Raji (cell line): ENCODE results near the gene TRPM6.

ENCODE experiments used
- POLR2A ChIP-seq: IDR thresholded peaks from 2 replicates; pipeline ENCODE4 v1.6.1; 2011; ENCODE audit warnings: low read depth, low read length, control low read depth; ENCODE audit not compliant: insufficient read depth

TRPM6 gene

DNA sequence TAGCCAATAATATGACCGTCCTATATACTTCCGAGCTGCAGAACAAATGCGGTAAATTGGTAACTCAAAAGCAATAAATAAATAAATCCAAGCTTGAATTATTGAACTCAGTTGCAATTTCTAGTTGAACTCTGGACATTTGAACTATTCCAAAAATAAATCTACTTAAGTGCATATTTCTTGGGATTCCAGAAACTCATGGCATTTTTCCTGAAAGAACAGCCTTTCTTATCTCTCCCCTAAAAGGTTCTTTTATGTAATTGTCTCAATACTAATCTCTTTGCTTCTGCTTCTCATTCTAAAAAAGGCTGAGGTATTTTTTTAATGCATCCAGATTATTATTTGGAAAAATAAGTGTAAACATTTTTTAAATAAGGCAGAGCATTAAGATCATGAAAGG, 131.7 kb downstream of the TRPM6 start:
- TF ChIP-seq POLR2A = no peak

DNA sequence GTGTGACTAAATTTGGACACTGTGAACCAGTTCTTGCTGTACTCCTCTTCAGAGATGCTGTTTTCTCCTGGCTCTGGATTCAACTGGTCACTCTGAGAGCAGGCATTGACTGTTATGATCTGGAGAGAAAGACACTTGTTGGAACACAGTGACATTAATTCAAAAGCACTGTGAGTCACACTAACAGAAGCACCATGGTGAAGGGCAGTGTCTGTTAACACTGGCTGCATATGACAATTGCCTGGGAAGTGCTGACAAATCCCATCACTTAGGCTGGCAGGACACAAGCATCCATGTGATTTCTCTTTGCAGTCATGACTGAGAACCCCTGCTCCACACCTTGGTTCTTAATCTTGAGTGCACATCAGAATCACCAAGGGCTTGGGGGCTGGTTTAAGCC, 132.4 kb downstream of the TRPM6 start:
- TF ChIP-seq POLR2A = no peak

DNA sequence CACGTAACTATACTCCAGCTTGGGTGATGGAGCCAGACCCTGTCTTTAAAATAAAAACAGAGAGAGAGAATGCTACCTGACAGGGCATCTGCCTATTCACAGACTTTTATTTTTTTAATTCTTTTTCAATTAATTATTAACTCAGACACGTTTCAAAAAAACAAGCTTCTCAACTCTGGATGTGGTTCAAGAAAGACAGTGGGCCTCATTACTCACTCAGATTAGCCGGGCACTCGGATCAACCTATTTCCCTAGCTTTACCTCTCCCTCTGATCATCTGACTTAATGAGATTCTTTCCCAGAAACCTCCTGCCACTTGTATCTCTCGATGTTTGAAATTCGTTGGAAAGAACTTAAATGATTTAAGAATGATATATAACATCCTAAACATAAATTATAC, 134.1 kb downstream of the TRPM6 start:
- no peak for TF ChIP-seq POLR2A

DNA sequence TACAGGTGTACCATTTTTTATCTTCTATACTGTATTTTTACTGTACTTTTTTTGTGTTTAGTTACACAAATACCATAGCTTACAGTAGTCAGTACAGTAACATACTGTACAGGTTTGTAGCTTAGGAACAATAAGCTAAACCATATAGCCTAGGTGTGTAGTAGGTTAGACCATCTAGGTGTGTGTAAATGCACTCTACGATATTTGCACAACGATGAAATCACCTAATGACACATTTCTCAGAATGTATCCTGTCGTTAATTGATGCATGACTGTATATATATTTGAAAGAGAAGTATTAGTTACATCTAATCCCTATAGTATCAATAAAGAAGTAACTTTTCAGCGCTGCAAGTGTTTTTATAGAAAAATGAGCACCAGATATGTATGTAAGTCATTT, 138.8 kb downstream of the TRPM6 start:
- TF ChIP-seq POLR2A = no peak

DNA sequence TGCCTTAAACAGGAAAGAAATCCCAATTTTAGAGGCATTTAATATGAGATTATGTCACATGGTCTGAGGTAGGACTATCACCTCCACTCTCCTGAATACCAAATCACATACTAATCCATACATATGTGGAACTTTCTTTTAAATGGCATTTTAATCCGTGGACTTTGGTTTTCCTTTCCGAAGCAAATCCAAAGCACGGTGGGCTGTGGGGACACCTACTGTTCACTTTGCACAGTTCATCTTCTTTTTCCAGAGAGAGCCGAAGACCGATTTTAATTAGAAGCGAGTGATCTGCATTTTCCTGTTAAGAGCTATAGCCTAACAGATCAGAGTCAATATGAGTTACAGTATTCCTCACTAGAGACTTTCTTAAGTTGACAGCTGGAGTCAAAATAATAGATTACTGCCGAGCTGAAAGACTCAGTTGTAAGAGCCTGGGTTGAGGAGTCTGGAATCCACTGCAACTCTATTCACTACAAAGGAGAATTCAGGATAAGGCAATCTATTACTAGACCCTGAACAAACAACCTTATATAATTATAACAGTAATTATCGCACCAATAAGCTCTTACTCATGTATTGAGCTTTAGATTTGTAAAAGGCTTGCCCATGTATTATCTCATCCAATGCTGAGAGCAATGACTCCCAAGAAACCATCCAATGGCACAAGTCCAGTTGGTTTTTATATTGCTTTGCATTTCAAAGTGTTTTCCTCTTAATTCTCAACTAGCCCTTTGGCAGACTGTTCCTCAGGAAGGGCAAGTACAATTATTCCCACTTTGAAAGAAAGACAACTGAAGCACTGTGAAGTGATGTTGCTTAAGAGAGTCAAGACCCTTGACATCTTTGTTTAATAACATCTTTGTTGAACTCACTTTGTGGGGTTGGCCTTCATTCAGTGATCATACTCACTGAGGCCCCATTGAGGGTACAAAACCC, 144.7 kb downstream of the TRPM6 start:
- no peak for TF ChIP-seq POLR2A

DNA sequence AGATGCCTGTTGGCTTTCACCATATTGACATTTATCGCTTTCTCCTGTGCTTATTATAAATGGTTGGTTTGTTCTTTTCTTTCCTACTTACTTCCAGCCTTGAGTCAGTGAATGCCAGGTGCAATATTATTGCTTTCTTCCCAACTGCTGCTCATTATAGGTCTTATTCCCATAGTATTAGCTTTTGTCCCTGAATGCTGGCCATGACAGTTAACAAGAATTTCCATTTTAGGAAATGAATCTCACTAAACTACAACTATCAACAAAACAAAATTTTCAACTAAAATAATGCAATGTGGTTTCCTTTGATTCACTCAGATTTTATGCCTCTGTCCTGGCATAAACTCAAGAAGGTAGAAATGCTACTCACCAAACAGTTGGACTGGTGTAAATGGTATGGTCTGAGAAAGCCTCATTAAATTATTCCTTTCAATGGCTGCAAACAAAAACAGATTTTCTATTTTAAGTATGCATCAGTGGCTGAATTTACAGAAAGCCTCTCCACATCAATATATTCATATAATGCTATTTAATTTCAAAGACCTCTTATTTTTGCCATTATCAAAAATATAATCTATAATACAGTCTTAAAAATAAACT, 145.4 kb downstream of the TRPM6 start:
- TF ChIP-seq POLR2A = no peak

DNA sequence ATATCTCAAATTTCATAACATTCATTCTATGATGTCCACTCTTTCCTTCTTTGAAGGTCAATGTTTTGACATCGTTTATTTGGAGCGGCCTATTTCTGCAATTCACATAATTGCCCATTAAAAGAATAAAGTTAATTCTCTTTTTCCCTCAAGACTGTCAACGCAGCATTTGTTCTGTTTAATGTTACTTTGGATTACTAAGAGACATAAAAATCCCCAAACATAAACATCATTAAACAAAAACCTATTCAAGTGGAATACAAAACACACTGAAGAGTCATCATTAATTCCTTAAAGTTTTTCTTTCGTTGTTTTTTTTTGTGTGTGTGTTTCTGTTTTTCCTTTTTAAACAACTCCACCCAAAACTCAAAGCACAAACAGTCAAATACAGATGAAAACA, 151.1 kb downstream of the TRPM6 start:
- no peak for TF ChIP-seq POLR2A

DNA sequence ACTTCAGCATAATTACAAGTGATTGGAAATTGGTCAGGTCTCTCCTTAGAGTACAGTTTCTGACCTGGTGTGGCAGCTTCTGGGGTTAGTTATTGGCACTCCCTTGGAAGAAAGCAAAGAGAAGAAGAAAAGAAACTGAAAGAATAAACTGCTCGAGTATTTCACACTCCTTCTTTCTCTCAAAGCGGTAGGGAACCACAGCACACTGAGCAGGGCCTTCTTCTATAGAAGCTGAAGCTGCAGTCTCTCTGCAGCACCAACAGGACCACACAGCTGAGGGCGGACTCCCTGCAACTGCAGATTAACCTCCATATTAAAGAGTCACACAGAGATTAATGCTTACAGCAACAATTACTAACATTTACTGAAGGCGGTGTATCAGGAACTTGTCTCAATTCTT, 152.0 kb downstream of the TRPM6 start:
- no peak for TF ChIP-seq POLR2A

DNA sequence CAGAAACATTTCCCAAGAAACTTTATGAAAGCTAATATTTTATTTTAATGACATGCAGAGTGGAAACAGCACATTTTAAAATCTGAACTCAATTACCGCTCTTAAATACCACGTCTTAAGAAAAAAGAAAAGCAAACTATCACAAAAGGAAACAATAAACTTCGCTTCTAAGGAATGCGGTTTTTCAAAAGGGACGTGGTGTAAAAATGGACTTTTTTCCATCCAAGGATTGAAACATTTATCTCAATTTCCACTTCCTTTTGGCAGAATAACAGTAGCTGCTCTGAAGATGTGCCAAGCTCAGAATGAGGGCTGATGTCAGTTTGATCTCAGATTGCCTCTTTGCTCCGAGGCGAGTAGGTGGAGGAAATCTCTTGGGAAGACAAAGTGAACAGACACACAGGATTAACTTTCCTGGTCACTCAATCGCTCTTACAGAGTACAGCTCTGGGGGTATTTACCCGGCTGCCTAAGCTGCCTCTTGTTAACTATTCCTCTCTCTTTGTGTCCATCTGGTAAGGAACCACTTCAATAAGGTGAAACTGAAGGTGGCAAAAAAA, 158.5 kb downstream of the TRPM6 start:
- no peak for TF ChIP-seq POLR2A

DNA sequence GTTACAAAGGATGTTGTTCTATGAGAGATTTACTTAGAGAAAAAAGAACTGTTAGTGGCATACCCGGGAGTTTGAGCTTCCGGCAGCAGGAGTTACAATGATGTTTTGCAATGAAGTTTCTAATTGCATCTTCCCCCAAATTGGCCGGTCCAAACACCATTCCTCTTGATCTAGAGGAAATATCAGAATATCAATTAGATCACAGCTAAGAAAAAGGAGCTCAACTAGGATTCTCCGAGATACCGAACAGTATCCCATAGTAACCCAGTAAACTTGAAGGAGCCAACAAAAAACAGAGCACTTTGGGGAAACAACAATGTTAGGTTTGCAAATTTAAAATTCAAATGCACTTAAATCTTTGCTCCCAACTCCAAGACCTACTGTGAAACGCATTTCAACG, 159.5 kb downstream of the TRPM6 start:
- no peak for TF ChIP-seq POLR2A

DNA sequence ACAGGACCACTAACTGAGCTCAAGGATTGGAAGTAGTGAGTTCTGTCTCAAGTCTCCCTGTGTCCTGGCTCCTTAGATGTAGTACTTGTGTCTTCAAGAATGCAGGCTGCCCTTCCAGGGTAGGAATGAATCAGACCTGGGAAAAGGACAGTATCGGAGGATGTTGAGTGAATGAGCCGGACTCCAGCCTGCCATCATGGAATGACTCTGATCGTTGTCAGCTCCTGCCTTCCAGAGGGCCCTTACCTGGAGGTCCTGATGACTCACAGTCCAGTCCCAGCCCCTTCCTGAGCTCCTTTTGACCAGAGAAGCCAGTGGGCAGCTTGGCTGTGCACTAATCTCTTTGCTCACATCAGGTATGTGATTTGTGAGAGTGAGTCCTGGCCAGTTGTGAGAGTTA, 161.1 kb downstream of the TRPM6 start:
- no peak for TF ChIP-seq POLR2A

DNA sequence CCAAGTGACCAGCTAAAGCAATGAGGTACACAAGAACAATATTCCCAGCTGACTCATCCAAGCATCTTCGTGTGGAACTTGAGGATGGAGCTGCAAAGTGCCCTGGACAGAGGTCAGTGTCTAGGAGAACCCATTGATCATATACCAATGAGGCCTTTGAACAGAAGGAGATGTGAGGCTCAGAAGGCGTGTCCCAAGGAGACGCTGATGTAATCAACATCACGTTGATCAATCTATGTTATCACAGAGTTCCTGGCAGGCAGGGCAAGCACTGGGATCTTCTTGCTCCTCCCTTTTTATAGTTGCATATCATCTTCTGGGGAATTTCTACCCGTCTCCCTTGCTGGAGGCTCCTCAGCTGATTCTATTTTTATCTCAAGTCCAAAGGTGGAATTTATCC, 163.4 kb downstream of the TRPM6 start:
- TF ChIP-seq POLR2A = no peak

DNA sequence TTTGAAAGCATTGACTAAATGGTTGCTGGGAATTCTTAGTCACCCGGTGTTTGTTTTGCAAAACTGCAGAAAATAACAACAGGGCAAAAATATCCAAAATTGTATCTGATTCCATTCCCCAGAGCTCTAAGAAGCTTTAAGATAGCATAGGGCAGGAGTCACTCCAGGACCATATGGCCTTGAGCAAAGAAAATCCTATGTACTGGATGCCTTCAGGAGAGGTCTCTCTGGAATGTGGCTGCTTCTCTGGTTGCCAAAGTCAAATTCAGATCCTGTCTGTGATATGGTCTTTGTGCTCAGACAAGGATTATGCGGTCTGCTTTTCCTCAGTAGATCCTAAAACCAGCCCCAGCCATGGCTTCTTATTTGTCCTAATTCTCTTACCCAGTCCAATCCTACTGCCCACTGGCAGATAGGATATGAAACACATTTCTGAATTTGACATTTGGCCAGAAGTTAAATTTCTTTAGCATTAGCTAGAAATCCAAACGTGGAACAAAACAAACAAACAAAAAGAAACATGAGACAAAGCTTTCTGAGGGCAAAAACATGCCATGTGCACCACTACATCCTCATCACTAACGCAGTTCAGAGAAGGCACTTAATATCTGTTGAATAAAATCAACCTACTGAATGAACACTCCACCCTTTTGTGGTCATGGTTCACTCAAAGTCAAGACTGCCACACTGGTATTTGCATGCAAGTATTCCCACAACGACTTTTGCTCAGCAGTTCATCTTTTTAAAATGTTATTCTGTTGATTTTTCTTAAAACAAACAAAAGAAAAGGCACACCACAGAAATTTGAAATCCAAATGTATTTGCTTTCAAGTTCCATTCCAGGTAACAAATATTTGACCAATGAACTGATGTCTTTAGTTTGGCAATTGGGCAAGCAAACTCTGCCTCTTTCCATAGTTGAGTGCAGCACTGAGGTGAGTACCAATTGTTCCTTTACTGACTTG, 165.7 kb downstream of the TRPM6 start:
- TF ChIP-seq POLR2A = no peak

DNA sequence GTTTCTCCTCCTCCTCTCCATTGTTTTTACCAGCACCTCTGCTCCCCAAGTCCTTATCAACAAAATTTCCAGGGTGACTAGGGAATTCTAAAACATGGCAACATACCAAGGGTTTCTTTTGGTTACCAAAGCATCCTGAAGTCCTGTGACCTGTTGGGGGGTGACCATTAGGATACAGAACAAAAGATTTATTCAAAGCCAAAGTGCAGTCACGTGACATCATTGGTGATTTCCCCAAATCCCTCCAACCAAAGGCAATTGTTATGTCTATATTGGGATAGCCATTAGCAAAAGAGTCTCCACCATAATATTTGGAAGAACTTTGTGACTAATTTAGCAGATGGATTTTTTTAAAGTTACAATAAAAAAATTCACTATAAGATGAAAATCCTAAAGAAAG, 168.4 kb downstream of the TRPM6 start:
- no peak for TF ChIP-seq POLR2A

DNA sequence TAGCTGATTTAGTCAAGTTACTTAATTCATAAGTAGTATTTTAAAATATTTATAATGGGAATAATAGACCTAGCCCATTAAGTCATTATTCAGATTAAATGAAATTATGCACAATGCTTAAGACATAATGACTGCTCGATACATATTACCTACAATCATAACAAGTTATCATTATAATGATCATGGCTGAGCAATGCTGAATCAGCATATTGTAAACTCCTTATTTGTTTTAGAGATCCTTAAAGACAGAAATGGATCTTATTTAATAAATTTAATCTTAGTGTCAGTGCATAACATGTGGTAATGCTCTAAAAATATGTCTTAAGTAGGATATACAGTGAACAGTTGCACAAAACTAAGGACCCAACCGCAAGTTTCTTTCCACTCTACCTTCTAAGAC, 169.0 kb downstream of the TRPM6 start:
- no peak for TF ChIP-seq POLR2A
